Measurements from ENCODE around the gene DIPK1C. TPM values are rescaled to one million over a fixed set of nuclear protein-coding genes. Genes with fewer than 3 reads are reported as not detected.
"Not testable (repeated sequence)": the region's sequence is repeated elsewhere in the genome, so short reads cannot be mapped to it uniquely, and the experiment has no call there.

DIPK1C gene
- not detected in 2 replicates for total RNA-seq (2014; rRNA removed; shearing (Covaris generic))

DNA sequence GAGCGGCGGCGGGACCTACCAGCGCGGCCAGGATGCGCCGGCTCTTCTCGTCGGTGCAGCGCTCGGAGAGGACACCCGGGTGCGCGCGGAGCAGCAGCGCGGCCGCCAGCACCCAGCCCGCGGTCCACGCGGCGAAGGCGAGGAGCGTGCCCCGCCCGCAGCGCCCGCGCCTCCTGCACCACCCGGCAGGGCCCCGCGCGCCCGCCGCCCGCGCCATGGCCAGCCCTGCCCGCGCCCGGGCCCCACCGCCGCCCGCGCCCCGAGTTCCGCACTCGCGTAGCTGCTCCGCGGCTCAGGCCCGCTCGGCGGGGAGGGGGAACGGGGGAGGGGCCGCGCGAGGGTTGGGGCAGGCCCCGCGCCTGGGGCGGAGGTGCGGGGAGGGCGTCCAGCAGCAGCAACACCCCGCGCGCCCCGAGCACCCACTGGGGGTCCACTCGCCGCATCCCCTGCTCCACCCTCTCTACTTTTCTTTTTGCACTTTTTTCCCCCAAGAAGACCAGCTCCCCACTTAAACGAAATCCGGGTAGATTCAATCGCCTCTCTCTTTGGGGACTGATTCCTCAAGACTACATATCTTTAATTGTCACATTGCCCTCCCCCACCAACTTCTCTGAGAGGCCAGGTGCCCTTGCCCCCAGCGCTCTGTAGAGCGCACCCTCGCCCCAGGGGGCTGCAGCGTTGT, at the start of gene DIPK1C:
DIPK1C (minus strand) TSS at position 266 of the 682 bp plus-strand sequence; CDS start at position 217, 49 bp downstream.
- DNase-seq (ENCODE audit: low spot score), result no peak
- in situ Hi-C loops (cut with HindIII; ENCODE audit: low sequenced_read_pairs), result no loop called here

DNA sequence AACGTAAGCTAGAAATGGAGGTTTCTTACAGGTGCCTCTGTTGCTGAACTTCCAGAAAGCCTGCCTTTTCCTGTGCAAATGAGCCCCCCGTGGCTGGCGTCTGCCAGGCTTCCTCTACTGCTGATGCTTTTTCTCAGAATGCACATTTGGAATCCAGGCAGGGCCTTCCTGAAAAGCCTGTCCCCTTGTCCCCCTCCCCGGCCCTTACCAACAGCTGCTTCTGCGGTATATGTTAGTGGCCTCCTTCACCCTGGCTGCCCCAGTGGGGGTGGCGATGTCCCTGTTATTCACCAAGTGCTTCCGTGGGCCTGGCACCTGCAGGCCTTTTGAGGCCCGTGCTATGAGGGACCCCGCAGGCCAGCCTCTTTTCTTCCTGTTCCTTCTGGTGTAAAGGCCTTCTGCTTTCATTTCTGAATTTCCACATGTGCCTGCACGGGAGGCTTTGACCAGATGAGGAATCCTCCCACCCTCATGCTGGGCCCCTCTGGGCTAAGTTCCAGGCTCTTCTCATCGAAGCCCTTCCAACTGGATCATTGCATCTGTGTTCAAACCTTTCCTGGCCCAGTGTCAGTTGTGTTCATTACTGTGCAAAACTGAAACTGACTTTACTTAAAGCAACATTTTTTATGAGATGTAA, 49.5 kb upstream of the DIPK1C start:
- no peak for DNase-seq (ENCODE audit: low spot score)
- in situ Hi-C loops (cut with HindIII; ENCODE audit: low sequenced_read_pairs), result no loop called here

- DNase-seq (ENCODE audit: low spot score), result no peak
Measured at GRCh38 chr18:74505776-74506175, 48.7 kb upstream of the DIPK1C start.

DNA sequence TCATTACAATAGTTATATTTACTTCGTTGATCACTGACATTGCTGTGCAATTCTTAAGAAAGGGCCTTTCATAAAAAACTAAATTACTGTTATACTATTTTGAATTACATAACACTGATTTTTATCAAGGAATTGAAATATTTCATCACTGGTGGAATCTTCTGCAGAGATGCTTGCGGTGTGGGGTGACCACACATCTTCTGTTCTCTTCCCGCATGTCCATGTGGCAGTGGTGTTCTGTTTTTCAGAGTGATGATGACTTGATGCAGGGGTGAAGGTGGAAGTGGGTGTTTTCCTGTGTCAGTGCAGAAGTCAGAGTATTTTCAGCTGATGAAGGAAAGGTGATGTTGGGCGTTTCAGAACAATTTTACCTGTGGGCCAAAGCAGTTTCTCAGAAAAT, 46.0 kb upstream of the DIPK1C start:
- in situ Hi-C loops (cut with HindIII; ENCODE audit: low sequenced_read_pairs), result no loop called here
- DNase-seq (ENCODE audit: low spot score), result no peak

More at GRCh38 chr18:74505776-74506175, 48.7 kb upstream of the DIPK1C start:
- in situ Hi-C loops (cut with HindIII; ENCODE audit: low sequenced_read_pairs), result no loop called here

GRCh38 chr18:74501386-74501785, 44.3 kb upstream of the DIPK1C start:
- DNase-seq (ENCODE audit: low spot score), result no peak
- in situ Hi-C loops (cut with HindIII; ENCODE audit: low sequenced_read_pairs), result no loop called here

GRCh38 chr18:74500774-74501173, 43.7 kb upstream of the DIPK1C start:
- in situ Hi-C loops (cut with HindIII; ENCODE audit: low sequenced_read_pairs); DNase-seq (ENCODE audit: low spot score): not testable (repeated sequence)

DNA sequence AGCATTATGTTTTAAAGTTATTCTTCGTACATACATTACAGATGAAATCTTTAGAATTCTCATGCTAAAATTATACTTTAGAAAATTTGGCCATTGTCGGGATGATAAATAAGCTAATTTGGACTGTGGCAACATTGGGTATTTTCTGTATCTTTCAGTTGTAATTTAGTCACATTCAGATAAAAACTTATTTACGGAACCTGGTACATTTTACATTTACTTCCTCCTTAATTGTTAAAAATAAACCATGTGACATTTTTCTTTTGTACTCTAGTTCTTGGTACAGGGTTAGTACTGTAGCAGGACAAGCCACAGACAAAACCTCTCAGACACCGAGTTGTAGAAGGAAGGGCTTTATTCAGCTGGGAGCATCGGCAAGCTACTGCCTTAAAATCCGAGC, 43.3 kb upstream of the DIPK1C start:
- in situ Hi-C loops (cut with HindIII; ENCODE audit: low sequenced_read_pairs), result no loop called here
- DNase-seq (ENCODE audit: low spot score), result no peak

GRCh38 chr18:74499633-74500032, 42.5 kb upstream of the DIPK1C start:
- DNase-seq (ENCODE audit: low spot score), result peak; percentile 19
- in situ Hi-C loops (cut with HindIII; ENCODE audit: low sequenced_read_pairs), result no loop called here

DNA sequence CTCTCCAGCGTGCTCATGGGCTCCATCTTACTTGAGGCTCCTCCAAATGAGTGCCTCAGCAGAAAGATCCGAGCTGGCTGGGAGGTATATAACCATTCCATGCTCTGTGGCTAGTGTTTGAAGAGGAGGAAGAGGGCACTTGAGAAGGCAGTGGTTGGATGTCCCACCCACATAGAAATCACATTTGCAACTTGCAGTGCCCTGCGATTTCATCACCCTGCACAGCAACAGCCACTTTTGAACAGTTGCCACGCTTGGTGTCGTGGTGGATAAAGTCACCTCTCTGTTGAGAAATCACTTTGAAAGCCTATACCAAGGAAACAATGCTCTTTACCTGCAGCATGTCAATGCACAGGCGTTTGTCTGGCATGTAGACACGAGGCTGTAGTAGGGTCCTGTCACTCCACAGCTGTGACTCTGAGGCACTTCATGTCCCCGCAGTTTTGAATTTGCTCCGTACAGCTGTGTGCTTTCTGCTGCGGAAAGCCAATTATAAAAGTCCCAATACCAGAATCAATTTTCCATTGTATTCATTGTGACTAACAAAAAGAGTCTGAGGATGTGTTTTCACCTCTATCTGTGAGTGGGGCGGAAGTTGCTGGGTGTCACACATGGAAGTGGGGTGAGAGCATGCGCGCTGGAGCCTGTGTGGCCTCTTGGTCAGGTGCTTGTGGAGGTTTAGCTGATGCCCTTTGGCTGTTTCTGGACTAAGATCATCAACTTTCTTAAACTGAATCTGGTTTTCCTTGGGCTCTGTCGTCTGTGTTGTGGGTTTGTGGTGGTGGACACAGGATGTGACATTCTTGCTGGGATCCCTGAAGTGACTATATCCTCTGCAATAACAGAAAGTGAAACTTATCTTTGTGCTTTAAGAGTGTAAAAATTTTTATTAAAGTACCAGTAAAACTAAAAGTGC, 41.9 kb upstream of the DIPK1C start:
- DNase-seq (ENCODE audit: low spot score), result no peak
- in situ Hi-C loops (cut with HindIII; ENCODE audit: low sequenced_read_pairs), result no loop called here

DNA sequence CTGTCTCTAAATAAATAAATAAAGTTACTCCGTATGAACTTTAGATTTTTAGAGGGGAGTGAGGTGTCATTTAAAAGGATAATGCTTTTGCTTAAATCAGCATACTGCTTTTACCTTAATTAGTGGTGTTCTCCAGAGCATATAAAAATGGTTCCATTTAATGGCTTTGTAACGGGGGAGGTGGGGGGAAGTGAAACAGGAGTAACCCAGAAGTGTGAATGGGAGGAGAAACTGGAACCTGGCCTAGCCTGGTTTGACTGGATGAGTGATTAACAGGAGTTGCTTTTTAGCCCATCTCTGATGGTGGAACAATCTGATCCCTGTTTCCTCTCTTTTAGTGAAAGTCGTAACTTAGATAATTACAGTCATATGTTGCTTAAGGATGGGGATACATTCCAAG, 40.7 kb upstream of the DIPK1C start:
- in situ Hi-C loops (cut with HindIII; ENCODE audit: low sequenced_read_pairs), result no loop called here
- no peak for DNase-seq (ENCODE audit: low spot score)

DNA sequence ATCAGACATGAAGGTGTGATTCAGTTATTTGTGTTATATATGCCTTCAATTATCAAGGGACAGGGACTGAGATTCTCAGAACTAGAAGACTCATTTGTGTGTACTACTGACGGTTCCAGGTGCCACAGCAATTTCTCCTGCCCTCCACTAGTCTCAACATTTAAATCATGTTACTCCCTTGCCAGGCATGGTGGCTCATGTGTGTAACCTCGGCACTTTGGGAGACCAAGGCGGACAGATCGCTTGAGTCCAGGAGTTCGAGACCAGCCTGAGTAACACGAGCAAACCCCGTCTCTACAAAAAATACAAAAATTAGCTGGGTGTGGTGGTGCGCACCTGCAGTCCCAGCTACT, 40.2 kb upstream of the DIPK1C start:
- no peak for DNase-seq (ENCODE audit: low spot score)
- in situ Hi-C loops (cut with HindIII; ENCODE audit: low sequenced_read_pairs), result no loop called here

DNA sequence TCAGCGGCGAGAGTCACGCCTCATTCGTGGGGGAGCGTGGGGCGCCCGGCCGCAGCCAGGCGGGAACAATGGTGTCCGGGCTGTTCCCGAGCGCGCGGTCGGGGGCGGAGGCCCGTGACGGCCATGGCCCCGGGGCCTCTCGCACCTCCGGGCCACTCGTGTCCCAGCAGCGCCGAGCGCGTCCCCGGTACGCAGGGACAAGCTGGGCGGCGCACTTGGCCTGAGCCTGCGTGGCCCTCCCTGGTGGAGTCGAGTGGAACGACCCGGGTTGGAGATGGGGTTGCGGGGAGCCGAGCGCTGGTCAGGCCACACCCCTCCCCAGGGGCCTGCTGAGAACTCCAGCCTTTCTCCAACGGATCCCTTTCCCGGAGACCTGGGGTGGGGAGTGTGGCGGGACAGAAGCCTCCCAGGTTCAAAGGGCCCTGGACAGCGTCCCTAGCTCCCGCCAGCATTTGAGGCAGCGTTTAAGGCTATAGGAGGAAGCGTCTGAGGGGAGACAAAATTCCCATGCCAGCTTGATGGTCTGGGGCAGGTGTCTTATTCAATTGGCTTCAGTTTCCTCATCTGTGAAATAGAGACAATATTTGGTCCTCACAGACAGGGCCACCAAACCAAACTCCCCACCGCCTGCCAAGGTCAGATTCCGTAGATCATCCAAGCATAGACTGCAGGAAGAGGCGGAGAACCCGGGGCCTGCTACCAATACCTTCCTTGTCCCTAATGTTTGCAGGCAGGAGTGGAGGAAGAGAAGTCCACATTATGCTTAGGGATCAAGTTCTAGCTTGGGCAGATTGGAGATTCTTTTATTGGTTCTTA, 39.6 kb upstream of the DIPK1C start:
- DNase-seq (ENCODE audit: low spot score), result peak; percentile 47
- in situ Hi-C loops (cut with HindIII; ENCODE audit: low sequenced_read_pairs), result no loop called here

DNA sequence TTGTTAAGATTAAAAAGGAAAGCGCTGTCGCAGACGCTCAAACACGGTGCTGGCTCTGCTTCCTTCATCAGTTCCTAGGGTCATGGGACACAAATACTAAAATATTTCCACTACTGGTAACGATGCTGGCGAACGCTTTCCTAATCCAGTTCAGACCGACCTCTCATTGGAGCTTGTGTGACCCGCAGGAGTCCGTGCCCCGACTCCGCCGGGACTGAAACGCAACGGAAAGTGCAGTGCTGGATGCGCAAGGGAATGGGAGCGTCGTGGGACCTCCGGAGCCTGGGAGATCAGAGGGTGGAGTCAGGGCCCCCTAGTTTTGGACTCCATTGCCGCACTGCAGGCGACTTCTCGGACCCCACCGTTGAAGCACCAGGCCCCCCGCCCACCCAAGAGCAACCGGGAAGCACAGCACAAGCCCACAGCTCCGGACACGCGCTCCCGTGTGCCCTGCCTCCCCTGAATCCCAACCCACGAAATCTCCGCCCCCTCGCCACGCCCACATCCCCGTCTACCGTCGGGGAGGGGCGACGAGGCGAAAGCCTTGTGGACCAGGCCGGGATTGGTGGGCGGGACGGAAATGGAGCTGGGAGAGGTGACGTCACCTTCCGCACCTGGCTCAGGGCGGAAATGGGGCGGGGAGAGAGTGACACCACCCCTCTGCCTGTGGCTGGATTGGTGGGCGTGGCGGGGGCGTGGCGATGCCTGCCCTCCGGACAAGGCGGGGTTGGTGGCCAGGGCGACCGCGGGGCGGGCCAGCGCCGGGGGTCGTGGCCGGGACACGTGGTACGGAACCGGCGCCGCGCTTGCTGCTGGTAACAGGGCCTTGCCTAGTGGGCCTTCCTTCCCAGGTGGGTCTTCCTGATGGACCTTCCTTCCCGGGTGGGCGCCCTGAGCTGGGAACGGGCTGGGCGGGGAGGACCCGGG, 38.7 kb upstream of the DIPK1C start, which contains the start of gene CNDP2:
CNDP2 (plus strand) TSS at position 783 of the 927 bp plus-strand sequence. CDS start 3,611 bp downstream, outside the sequence.
- DNase-seq (ENCODE audit: low spot score), result peak; percentile 99
- in situ Hi-C loops (cut with HindIII; ENCODE audit: low sequenced_read_pairs), result no loop called here

GRCh38 chr18:74494514-74494913, 37.4 kb upstream of the DIPK1C start:
- DNase-seq (ENCODE audit: low spot score), result no peak
- in situ Hi-C loops (cut with HindIII; ENCODE audit: low sequenced_read_pairs), result no loop called here

DNA sequence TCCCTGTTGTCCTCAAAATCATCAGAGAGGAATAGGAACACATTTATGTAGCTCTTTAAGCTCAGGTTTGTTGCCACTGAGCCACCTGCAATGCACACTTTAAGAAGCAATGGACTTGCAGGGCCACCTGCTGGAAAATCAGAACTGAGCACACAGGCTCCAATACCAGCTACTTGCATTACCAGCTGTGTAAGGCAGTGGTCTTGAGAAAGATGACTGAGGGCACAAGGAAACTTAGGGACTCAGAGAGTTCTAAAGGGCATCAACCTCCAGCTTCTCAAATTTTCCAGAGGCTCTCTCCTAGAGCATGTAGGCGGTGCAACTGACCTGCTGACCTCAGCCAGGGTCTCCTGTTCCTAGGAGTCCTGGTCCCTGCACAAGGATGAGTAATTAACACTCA, 36.6 kb upstream of the DIPK1C start:
- in situ Hi-C loops (cut with HindIII; ENCODE audit: low sequenced_read_pairs), result no loop called here

GRCh38 chr18:74492259-74492658, 35.2 kb upstream of the DIPK1C start:
- no peak for DNase-seq (ENCODE audit: low spot score)
- in situ Hi-C loops (cut with HindIII; ENCODE audit: low sequenced_read_pairs), result no loop called here

More for the DNA sequence above, 36.6 kb upstream of the DIPK1C start:
- peak; percentile 46 for DNase-seq (ENCODE audit: low spot score)

DNA sequence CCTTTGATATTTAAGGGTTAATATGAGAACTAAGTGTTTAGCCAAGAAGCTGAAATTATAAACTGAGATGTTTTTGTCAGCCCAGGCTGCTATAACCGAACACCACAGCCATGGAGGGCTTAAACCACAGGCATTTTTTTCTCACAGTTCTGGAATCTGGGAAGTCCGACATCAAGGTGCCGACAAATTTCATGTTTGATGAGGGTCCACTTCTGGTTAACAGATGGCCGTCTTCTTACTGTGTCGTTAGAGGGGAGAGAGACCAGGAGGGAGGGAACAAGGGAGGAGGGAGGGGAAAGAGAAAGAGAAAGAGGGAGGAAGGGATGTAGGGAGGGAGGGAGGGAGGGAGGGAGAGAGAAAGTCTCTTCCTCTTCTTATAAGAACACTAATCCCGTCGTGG, 32.6 kb upstream of the DIPK1C start:
- in situ Hi-C loops (cut with HindIII; ENCODE audit: low sequenced_read_pairs), result no loop called here
- no peak for DNase-seq (ENCODE audit: low spot score)

DNA sequence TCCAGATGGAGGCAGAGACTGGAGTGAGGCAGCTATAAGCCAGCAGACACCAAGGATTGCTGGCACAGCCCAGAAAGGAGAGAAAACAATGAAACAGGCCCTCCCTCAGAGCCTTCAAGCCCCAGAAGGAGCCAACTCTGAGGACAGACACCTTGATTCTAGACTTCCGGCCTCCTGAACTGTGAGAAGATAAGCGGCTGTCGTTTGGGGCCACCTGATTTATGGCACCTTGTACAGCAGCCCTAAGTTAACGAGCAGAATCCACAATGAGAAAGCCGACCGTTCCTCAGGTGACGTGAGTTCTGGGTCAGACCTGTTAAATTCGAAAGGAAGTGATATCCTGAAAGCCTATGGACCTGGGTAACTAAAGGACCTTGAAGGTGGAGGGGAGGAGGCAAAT, 31.8 kb upstream of the DIPK1C start:
- in situ Hi-C loops (cut with HindIII; ENCODE audit: low sequenced_read_pairs), result no loop called here
- DNase-seq (ENCODE audit: low spot score), result no peak
